Activated CD4-positive, alpha-beta T cell treated with anti-CD3 and anti-CD28 coated beads, Interleukin-10, Interleukin-2, amounts not matched to agents 100 ng/mL and 50 ng/mL, durations not matched to agents 16 hours and 8 hours (primary cell): ENCODE measurements around the gene CAPN13.

Experiments
- DNase-seq: peaks from one replicate; pipeline ENCODE4 v3.0.0-alpha.2; 2020

The CAPN13 gene, protein sequence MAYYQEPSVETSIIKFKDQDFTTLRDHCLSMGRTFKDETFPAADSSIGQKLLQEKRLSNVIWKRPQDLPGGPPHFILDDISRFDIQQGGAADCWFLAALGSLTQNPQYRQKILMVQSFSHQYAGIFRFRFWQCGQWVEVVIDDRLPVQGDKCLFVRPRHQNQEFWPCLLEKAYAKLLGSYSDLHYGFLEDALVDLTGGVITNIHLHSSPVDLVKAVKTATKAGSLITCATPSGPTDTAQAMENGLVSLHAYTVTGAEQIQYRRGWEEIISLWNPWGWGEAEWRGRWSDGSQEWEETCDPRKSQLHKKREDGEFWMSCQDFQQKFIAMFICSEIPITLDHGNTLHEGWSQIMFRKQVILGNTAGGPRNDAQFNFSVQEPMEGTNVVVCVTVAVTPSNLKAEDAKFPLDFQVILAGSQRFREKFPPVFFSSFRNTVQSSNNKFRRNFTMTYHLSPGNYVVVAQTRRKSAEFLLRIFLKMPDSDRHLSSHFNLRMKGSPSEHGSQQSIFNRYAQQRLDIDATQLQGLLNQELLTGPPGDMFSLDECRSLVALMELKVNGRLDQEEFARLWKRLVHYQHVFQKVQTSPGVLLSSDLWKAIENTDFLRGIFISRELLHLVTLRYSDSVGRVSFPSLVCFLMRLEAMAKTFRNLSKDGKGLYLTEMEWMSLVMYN

GRCh38 chr2:30807249-30807648, at the start of gene CAPN13:
Gene CAPN13, minus strand, starts transcription at chr2:30807446. Its CDS starts 20,121 bp downstream, at chr2:30787325.
- DNase-seq, result no peak

GRCh38 chr2:30847841-30848240, 40.6 kb upstream of the CAPN13 start:
- DNase-seq, result no peak

DNA sequence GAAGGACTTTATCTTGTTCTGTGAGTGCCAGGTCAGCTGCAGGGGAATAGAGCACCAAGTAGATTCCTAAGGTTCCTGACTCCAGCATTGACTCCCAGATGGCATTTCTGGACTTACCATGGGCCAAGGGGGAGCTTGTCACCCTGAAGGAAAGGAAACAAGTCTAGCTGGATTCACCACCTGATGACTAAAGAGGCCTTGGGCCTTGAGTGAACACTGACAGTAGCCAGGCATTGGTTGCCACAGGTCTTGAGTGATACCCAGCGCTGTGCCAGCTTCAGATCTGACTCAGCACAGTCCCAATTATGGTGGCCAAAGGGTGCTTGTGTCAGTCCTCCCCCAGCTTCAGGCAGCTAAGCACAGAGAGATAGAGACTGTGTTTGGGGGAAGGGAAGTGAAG, 40.1 kb upstream of the CAPN13 start:
- no peak for DNase-seq

GRCh38 chr2:30828586-30828985, 21.3 kb upstream of the CAPN13 start:
- DNase-seq, result no peak

GRCh38 chr2:30826916-30827315, 19.7 kb upstream of the CAPN13 start:
- DNase-seq, result no peak

GRCh38 chr2:30826481-30826880, 19.2 kb upstream of the CAPN13 start:
- no peak for DNase-seq

DNA sequence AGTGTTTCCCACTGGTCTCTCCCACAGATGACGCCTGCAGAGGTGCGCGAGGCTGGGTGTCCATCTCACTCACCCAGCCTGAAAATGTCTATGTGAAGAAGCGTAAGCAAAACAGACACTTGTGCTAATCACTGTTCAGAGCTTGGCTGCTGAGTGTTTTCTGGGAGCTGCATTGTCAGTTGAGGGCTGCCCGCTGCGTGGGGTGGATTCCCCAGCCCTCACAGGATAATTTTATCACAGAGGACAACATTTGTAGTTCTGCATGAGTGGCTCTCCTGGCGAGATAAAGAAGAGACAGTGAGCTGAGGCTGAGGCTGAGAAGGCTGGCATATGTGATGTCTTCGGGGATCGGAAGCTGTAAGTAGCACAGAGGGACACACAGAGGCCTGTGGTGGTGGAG, 16.2 kb upstream of the CAPN13 start:
- no peak for DNase-seq

- no peak for DNase-seq
Observed at GRCh38 chr2:30821960-30822359, 14.7 kb upstream of the CAPN13 start.

DNA sequence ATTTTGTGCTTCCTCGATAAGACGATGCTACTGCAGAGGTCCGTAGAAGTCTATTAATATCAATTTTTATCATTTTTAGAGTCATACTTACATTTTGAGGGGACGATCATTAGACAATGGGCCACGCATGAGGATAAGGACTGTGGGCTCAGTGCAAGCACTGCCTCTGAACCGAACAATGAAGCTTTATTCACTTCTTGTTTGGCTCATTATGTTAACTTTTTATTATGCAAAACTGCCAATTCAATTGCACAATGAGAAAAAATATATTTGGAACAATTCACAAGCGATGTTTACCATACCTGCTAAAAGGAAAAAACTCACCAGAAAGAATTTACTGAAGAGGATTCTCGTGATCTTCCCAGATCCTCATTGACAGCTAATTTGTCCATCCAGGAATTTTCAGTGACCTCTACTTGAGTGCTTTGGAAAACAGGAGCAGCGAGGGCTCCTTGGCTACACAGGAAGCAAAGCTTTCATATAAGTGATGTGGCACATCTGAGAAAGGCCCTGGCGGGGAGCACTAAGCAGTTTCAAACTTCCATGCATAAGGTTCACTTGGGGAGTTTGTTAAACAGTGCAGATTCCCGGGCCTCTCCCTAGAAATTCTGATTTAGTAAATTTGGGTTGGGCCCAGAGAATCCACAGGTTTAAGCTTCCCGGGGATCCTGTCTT, 13.3 kb upstream of the CAPN13 start:
- DNase-seq, result no peak

GRCh38 chr2:30809938-30810337, 2.7 kb upstream of the CAPN13 start:
- DNase-seq, result no peak

GRCh38 chr2:30808695-30809094, 1.4 kb upstream of the CAPN13 start:
- DNase-seq, result no peak

- no peak for DNase-seq
Observed at GRCh38 chr2:30803281-30803680, 4.0 kb downstream of the CAPN13 start.

DNA sequence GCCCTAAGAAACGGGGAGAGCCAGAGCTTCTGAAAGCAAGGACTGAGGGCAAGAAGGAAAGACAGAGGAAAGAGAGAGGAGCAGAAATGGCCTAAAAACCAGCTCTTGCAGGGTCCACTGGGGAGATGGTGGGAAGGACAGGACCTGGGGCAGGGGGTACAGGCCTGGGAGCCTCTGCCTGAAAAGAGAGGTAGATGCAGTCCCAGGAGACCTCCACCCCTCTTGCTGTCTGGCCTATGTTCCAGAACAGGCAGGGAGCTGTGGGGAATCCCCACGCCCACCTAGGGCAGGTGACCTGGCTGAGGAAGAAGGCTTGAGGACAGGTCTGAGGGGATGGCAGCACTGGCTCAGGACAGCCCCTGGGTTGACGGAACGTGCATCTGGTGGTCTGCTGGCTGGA, 4.6 kb downstream of the CAPN13 start:
- DNase-seq, result no peak

GRCh38 chr2:30801821-30802455, 5.3 kb downstream of the CAPN13 start:
- DNase-seq, result no peak

DNA sequence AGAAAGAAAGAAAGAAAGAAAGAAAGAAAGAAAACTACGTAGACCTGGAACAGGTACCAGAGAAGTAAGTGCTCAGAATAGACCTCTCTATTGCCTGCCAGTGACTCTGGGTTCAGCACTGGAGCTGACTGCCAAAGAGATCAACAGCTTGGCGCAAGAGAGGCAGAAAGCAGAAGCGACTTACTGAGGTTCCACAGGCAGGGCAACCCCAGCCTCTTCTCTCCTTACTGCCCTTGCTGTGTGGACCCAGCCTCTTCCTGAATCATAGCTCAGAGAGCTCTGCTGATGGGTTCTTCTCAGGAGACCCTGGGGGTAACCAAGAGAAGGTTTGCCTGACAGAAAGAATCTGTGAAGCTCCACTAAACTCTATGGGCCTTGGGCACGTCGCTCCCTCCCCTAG, 7.1 kb downstream of the CAPN13 start:
- no peak for DNase-seq

DNA sequence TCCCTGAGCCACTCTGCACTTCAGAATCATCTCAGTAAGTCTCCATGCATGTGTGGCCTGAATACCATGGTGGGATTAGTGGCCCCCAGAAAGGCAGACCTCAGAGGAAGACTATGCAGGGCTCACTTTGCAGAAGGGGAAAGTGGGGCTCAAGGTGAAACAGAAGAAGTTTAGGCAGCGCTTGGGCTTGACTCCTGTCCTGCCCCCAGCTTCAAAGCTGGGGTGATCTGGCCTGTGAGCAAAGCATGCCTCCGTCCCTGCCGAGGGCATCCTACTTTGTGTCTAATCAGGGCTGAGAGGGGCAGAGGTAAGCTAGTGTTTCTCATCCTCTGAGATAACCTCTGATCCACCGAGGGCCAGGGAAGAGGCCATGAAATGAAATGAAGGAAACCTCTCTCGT, 7.9 kb downstream of the CAPN13 start:
- no peak for DNase-seq

DNA sequence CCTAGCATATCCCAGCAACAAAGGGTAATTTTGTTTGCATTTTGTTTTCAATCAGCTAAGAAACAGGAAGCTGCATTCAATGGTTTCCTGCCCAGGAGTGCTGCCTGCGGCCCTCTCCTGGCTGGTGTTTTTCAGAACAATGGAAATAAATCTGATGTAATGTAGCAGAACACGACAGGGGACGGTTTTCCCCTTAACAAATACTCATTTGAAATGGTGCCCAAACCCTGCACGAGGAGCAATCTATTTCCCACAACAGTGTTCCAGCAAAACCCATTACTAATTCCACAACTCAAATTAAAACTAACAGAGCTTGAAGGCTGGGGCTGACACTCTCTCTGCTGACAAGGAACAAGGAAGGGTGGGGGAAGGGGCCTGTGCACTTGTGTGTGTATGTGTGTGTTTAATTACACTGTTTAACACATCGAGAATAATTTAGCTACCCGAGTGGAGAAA, 8.7 kb downstream of the CAPN13 start:
- DNase-seq, result peak; percentile 16

DNA sequence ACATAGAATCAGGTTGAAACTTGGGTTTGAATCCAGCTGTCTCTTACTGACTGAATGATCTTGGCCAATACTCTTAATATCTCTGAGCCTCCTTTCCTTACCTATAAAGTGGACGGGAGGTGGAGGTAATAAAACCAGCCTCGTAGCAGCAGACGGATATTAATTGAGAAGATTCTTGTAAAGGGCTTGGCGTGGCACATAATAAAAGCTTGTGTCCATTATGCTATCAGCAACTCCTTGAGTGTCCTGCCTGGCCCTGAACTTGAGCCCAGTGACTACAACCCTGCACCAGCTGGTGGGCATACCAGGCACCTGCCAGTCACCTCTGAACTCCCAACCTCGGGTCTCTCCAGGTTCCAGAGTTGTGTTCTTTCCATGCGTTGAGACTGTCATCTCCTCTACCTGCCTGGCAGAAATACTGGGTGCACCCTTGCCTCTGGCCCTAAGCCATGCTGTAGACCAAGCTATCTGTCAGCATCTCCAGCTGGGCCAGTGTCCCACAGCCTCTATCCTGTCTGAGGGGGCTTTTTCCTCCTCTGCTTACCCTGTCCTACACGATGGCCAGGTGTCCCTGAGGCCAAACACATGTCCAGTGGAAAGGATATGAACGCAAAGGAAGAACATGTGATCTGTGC, 9.7 kb downstream of the CAPN13 start:
- DNase-seq, result no peak

GRCh38 chr2:30796699-30797098, 10.5 kb downstream of the CAPN13 start:
- no peak for DNase-seq

DNA sequence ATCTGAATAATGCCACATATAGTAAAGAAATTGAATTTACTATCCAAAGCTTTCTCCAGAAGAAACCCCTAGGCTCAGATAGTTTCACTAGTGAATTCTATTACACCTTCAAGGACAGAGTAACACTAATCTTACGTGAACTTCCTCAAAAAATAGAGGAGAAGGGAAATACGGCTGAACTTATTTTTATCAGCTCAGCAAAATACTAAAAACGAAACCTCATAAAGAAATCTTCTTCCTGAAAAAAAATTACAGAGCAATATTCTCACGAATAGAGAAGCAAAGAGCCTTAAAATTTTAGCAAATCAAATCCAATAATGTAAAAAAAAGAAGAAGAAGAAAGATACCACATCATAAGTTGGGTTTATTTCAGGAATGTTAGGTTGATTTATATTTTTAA, 14.7 kb downstream of the CAPN13 start:
- DNase-seq, result no peak

DNA sequence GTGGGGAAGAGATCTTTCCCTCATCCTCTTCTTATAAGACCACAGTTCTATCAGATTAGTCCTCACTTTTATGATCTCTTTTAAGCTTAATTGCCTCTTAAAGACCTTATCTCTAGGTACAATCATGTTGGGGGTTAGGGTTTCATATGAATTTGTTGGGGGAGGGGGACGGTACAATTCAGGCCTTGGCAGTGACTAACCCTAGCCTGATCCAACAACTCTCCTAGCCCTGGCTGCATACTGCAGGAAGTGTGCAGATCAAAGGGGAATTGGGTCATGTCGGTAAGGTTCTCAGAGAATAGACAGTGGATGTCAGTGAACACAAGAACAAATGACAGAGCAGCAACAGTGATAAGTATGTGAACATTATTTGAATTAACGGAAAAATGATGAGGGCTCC, 16.4 kb downstream of the CAPN13 start:
- no peak for DNase-seq

- DNase-seq, result no peak
Observed at GRCh38 chr2:30789670-30790210, 17.5 kb downstream of the CAPN13 start.
